OCI-LY7 (cell line): ENCODE results near the gene ORC6.

Experiments used
- CTCF ChIP-seq: fragments of 200-600 bp; sonication (generic); conservative IDR thresholded peaks from 2 replicates; pipeline ENCODE4 v1.5.1; 2014; ENCODE audit warnings: mild to moderate bottlenecking, antibody characterized with exemption, low read length, moderate library complexity, mixed read lengths
- EZH2phosphoT487 ChIP-seq: fragments of 200-600 bp; sonication (generic); IDR thresholded peaks from 2 replicates; pipeline ENCODE4 v1.6.1; 2018; ENCODE audit warnings: low read depth, borderline replicate concordance, mild to moderate bottlenecking, mixed run types, antibody characterized with exemption, low read length, moderate library complexity, mixed read lengths

DNA sequence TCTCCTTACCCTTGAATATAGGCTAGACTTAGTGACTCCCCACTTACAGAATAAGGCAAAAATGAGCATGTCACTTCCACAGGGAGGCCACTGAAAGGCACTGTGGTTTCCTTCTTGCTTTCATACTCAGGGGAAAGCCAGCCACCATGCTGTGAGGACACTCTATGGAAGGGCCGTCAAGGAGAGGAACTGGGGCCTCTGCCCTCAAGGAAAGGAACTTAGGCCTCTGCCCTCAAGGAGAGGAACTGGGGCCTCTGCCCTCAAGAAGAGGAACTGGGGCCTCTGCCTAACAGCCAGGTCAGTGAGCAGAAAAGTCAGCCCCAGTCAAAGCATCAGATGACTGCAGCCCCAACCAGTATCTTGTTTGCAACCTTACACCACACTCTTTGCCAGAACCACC lies 30.5 kb upstream of the ORC6 start:
- TF ChIP-seq CTCF (no peak), EZH2phosphoT487 (no peak)
